GM18868 (cell line): ENCODE measurements around the gene IL25.
"Not testable (repeated sequence)": the region's sequence is repeated elsewhere in the genome, so short reads cannot be mapped to it uniquely, and the experiment has no call there.

ENCODE experiments used
- ATAC-seq: cut with Tn5 transposase; IDR thresholded peaks from one replicate; pipeline ENCODE4 v1.9.1; 2021; ENCODE audit warnings: mild to moderate bottlenecking, moderate library complexity; ENCODE audit not compliant: unreplicated experiment

IL25 gene

GRCh38 chr14:23387916-23388882 is 15.6 kb downstream of the IL25 start:
- no peak for ATAC-seq

- ATAC-seq = no peak
Measured at GRCh38 chr14:23388996-23389395, 16.4 kb downstream of the IL25 start.

- ATAC-seq = no peak
Measured at GRCh38 chr14:23389396-23389795, 16.8 kb downstream of the IL25 start.

- ATAC-seq = not testable (repeated sequence)
Measured at GRCh38 chr14:23389871-23390270, 17.3 kb downstream of the IL25 start.

GRCh38 chr14:23392613-23393012 is 20.0 kb downstream of the IL25 start:
- no peak for ATAC-seq

- ATAC-seq = no peak
Measured at GRCh38 chr14:23396126-23396525, 23.5 kb downstream of the IL25 start.

- no peak for ATAC-seq
Measured at GRCh38 chr14:23396781-23397407, 24.3 kb downstream of the IL25 start.

- no peak for ATAC-seq
Measured at GRCh38 chr14:23398348-23398747, 25.7 kb downstream of the IL25 start.

- no peak for ATAC-seq
Measured at GRCh38 chr14:23399136-23399535, 26.5 kb downstream of the IL25 start.

- ATAC-seq = no peak
Measured at GRCh38 chr14:23399591-23399990, 27.0 kb downstream of the IL25 start.

- not testable (repeated sequence) for ATAC-seq
Measured at GRCh38 chr14:23400496-23401149, 28.0 kb downstream of the IL25 start.

GRCh38 chr14:23401291-23401690 is 28.7 kb downstream of the IL25 start:
- no peak for ATAC-seq

- no peak for ATAC-seq
Measured at GRCh38 chr14:23402296-23403138, 29.9 kb downstream of the IL25 start.

GRCh38 chr14:23403139-23403438 is 30.5 kb downstream of the IL25 start:
- ATAC-seq = no peak

GRCh38 chr14:23403908-23404307 is 31.3 kb downstream of the IL25 start:
- ATAC-seq = no peak

GRCh38 chr14:23404331-23404900 is 31.8 kb downstream of the IL25 start:
- ATAC-seq = no peak

- ATAC-seq = no peak
Measured at GRCh38 chr14:23405096-23405495, 32.5 kb downstream of the IL25 start.

- ATAC-seq = no peak
Measured at GRCh38 chr14:23405516-23406025, 33.0 kb downstream of the IL25 start.

- ATAC-seq = peak; percentile 68
Measured at GRCh38 chr14:23406244-23406643, 33.6 kb downstream of the IL25 start.

- ATAC-seq = no peak
Measured at GRCh38 chr14:23406725-23407355, 34.2 kb downstream of the IL25 start.
